Fibroblast of the aortic adventitia (primary cell): Measurements from ENCODE around the gene CLEC2D. TPM values are rescaled to one million over a fixed set of nuclear protein-coding genes. Genes with fewer than 3 reads are reported as not detected.

ENCODE experiments used
- DNase-seq: peaks from one replicate; pipeline ENCODE4 v3.0.0-alpha.2; 2010; ENCODE audit warnings: low read depth
- H3K4me3 ChIP-seq: 2 replicates; pipeline ENCODE4 v1.5.1; 2011; ENCODE audit warnings: low read depth, mild to moderate bottlenecking, control low read depth, low read length, moderate library complexity
- CTCF ChIP-seq: IDR thresholded peaks from 2 replicates; pipeline ENCODE4 v1.5.1; 2011; ENCODE audit warnings: mild to moderate bottlenecking, low read length, control low read depth, inconsistent platforms; ENCODE audit not compliant: insufficient read depth
- total RNA-seq: library from RNA; depleted of rRNA; stranded (reverse); fragments of >200 nt; gene quantifications from 2 replicates; pipeline ENCODE4 v1.2.3, GENCODE V29; 2012; ENCODE audit warnings: low replicate concordance

CLEC2D gene
- total RNA-seq, 1 donor: 4.6 TPM

- TF ChIP-seq CTCF: no peak
- H3K4me3 ChIP-seq: peak overlapping the region; percentile 83
- peak; percentile 13 for DNase-seq
Observed at GRCh38 chr12:9646794-9647781, 22.4 kb upstream of the CLEC2D start.

- H3K4me3 ChIP-seq: peak overlapping the region; percentile 83
- DNase-seq: peak; percentile 55
- peak; percentile 1 for TF ChIP-seq CTCF
Observed at GRCh38 chr12:9647825-9648700, 21.4 kb upstream of the CLEC2D start.

GRCh38 chr12:9648701-9649531 lies 20.6 kb upstream of the CLEC2D start:
- DNase-seq: peak; percentile 46
- peak overlapping the region; percentile 83 for H3K4me3 ChIP-seq
- no peak for TF ChIP-seq CTCF

GRCh38 chr12:9649532-9649940 lies 20.0 kb upstream of the CLEC2D start:
- H3K4me3 ChIP-seq: peak overlapping the region; percentile 83
- no peak for DNase-seq
- TF ChIP-seq CTCF: no peak

- no peak overlapping the region for H3K4me3 ChIP-seq
- DNase-seq: peak; percentile 3
- no peak for TF ChIP-seq CTCF
Observed at GRCh38 chr12:9650151-9650576, 19.3 kb upstream of the CLEC2D start.

- TF ChIP-seq CTCF: no peak
- no peak overlapping the region for H3K4me3 ChIP-seq
Observed at GRCh38 chr12:9651265-9651729, 18.2 kb upstream of the CLEC2D start.

More at GRCh38 chr12:9651265-9651729, 18.2 kb upstream of the CLEC2D start:
- DNase-seq: peak; percentile 44
